ENCODE data around the gene WDR82. TPM values are rescaled to one million over a fixed set of nuclear protein-coding genes. Genes with fewer than 3 reads are reported as not detected.

The WDR82 gene
- total RNA-seq, 1 donor from 2014 or later: 49.2 TPM

DNA sequence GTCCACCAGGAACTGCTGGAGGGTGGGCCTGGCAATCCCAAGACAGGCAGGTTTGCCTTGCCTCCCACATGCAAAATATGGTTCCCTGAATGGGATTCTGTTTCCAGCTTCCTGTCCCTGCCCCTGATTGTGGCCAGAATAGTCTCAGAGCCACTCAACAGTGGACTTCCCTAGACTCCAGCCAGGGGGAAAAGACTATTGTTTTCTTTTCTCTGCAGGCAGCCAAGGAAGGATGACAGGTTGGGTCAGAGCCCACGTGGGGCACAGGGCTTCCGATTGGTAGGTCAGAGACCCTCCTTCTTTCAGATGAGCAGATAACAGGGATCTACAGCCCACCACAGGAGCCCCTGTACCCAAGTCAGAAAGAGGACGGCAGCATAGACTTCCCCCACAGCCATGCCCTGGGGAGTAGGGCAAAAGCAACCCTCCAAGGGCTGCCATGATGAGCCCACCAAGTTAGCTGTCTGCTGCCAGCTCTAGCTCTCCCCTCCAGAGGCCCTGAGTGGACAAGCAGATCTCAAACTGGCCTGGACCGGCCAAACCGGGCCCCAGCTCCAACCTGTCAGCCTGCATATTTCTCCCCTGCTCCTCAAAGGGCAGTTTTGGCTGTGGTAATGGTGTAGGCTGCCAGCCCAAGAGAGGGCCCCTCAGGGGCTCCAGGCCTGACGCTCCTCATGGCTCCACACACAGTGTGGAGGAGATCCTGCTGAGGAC lies 59.4 kb downstream of the WDR82 start:
- Mint-ChIP-seq H3K27ac (no peak overlapping the region), H3K9me3 (no peaks in the 10 kb centered on the region), H3K27me3 (ENCODE audit: insufficient read depth, low read depth) (peaks cover 3% of the 10 kb centered on the region), H3K36me3 (peaks cover 13% of the 10 kb centered on the region), H3K4me3 (no peak overlapping the region), H3K4me1 (peaks cover 2% of the 10 kb centered on the region)
- H4K20me1 ChIP-seq (ENCODE audit: low read depth): no peaks in the 10 kb centered on the region
- H3K4me3 ChIP-seq: no peak overlapping the region
- H3K9ac ChIP-seq: no peak overlapping the region
- no peaks in the 10 kb centered on the region for H3K79me2 ChIP-seq (ENCODE audit: low read depth)
- H2AFZ ChIP-seq (replicated peaks): no peak overlapping the region
- H3K4me1 ChIP-seq: peaks cover 3% of the 10 kb centered on the region
- H3K27me3 ChIP-seq: no peaks in the 10 kb centered on the region
- no peak overlapping the region for H3K27ac ChIP-seq
- peak; percentile 36 for DNase-seq (ENCODE audit: low spot score)
- H3K9me3 ChIP-seq (ENCODE audit: low read depth): no peaks in the 10 kb centered on the region
- TF ChIP-seq EZH2 (IDR thresholded peaks at IDR 0.05) (no peak), EZH2phosphoT487 (IDR thresholded peaks at IDR 0.05) (no peak)
- TF ChIP-seq, protein P1, sequence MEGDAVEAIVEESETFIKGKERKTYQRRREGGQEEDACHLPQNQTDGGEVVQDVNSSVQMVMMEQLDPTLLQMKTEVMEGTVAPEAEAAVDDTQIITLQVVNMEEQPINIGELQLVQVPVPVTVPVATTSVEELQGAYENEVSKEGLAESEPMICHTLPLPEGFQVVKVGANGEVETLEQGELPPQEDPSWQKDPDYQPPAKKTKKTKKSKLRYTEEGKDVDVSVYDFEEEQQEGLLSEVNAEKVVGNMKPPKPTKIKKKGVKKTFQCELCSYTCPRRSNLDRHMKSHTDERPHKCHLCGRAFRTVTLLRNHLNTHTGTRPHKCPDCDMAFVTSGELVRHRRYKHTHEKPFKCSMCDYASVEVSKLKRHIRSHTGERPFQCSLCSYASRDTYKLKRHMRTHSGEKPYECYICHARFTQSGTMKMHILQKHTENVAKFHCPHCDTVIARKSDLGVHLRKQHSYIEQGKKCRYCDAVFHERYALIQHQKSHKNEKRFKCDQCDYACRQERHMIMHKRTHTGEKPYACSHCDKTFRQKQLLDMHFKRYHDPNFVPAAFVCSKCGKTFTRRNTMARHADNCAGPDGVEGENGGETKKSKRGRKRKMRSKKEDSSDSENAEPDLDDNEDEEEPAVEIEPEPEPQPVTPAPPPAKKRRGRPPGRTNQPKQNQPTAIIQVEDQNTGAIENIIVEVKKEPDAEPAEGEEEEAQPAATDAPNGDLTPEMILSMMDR (IDR thresholded peaks at IDR 0.05): no peak
- no peak overlapping the region for H3K4me2 ChIP-seq
- no peaks in the 10 kb centered on the region for H3F3A ChIP-seq (ENCODE audit: low read depth)
- no peaks in the 10 kb centered on the region for H3K36me3 ChIP-seq

DNA sequence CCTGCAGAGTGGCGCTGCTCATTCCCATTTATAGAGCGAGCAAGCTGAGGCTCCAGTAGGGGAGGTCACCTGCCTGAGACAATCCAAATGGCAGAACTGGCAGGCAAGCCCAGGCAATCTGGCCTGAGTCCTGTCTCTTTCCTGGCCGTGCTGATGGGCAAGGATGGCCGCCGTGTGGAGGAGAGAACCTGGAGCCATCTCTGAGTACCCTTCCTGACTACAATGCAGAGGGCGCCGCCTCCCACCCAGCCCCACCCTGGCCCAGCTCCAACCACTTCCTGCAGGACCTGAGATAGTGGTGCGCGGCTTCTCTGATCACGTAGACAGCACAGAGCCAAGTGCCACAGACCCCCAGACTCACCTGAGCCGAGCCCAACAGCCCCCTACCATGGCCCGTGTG lies 60.0 kb downstream of the WDR82 start:
- Histone ChIP-seq H3K9ac (no peak overlapping the region), H3K4me1 (peaks cover 3% of the 10 kb centered on the region), H3K4me3 (no peak overlapping the region), H4K20me1 (ENCODE audit: low read depth) (no peaks in the 10 kb centered on the region), H3K79me2 (ENCODE audit: low read depth) (no peaks in the 10 kb centered on the region), H3K27ac (no peak overlapping the region), H2AFZ (replicated peaks) (no peak overlapping the region), H3K4me2 (no peak overlapping the region), H3F3A (ENCODE audit: low read depth) (no peaks in the 10 kb centered on the region), H3K9me3 (ENCODE audit: low read depth) (no peaks in the 10 kb centered on the region), H3K36me3 (no peaks in the 10 kb centered on the region), H3K27me3 (no peaks in the 10 kb centered on the region)
- Mint-ChIP-seq H3K4me1 (peaks cover 2% of the 10 kb centered on the region), H3K4me3 (no peak overlapping the region), H3K36me3 (peaks cover 16% of the 10 kb centered on the region), H3K27ac (no peak overlapping the region), H3K27me3 (ENCODE audit: insufficient read depth, low read depth) (peaks cover 3% of the 10 kb centered on the region), H3K9me3 (no peaks in the 10 kb centered on the region)
- TF ChIP-seq EZH2phosphoT487 (IDR thresholded peaks at IDR 0.05): no peak
- no peak for TF ChIP-seq EZH2 (IDR thresholded peaks at IDR 0.05)
- TF ChIP-seq, protein P1 (IDR thresholded peaks at IDR 0.05): no peak
- no peak for DNase-seq (ENCODE audit: low spot score)

DNA sequence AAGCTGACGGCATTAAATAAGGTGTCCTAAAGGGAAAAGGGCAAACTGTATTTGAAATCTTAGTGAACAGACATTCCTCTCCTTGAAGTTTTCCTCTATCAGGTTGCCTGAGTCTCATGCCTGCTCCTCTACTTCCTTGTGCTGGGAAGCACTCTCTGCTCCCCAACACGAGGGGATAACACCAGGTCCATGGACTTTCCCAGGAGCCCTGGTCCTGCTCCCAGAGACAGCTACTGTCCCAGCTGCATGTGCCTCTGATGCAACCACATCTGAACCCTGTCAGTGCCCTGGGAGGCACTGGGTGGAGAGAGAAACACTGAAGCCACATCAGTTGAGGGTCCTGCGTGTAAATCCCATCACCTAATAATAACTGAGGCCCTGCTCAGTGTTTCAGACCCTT lies 60.4 kb downstream of the WDR82 start:
- Mint-ChIP-seq H3K9me3 (no peaks in the 10 kb centered on the region), H3K4me3 (no peak overlapping the region), H3K4me1 (peaks cover 2% of the 10 kb centered on the region), H3K27ac (no peak overlapping the region), H3K36me3 (peaks cover 18% of the 10 kb centered on the region), H3K27me3 (ENCODE audit: insufficient read depth, low read depth) (peaks cover 3% of the 10 kb centered on the region)
- no peaks in the 10 kb centered on the region for H3K36me3 ChIP-seq
- H3K79me2 ChIP-seq (ENCODE audit: low read depth): no peaks in the 10 kb centered on the region
- no peak overlapping the region for H3K4me2 ChIP-seq
- no peak overlapping the region for H2AFZ ChIP-seq (replicated peaks)
- H3K4me1 ChIP-seq: peaks cover 3% of the 10 kb centered on the region
- TF ChIP-seq EZH2 (IDR thresholded peaks at IDR 0.05): no peak
- TF ChIP-seq EZH2phosphoT487 (IDR thresholded peaks at IDR 0.05): no peak
- TF ChIP-seq, protein P1 (IDR thresholded peaks at IDR 0.05): no peak
- H3K4me3 ChIP-seq: no peak overlapping the region
- H3K27ac ChIP-seq: no peak overlapping the region
- H3K9ac ChIP-seq: no peak overlapping the region
- H4K20me1 ChIP-seq (ENCODE audit: low read depth): no peaks in the 10 kb centered on the region
- H3K9me3 ChIP-seq (ENCODE audit: low read depth): no peaks in the 10 kb centered on the region
- no peaks in the 10 kb centered on the region for H3K27me3 ChIP-seq
- H3F3A ChIP-seq (ENCODE audit: low read depth): no peaks in the 10 kb centered on the region
- no peak for DNase-seq (ENCODE audit: low spot score)

Data from neural progenitor cell (in vitro differentiated cells).